Measurements from ENCODE around the gene RASGRF2.

The RASGRF2 gene

GRCh38 chr5:80990971-80991370 lies 30.8 kb downstream of the RASGRF2 start:
- Histone ChIP-seq H3K4me3 (no peak overlapping the region), H3K27ac (no peak overlapping the region), H3K27me3 (no peaks in the 10 kb centered on the region), H3K36me3 (no peaks in the 10 kb centered on the region), H3K4me1 (peaks cover 3% of the 10 kb centered on the region), H3K9me3 (no peaks in the 10 kb centered on the region), H3K4me2 (no peak overlapping the region), H4K20me1 (no peaks in the 10 kb centered on the region), H3K9ac (no peak overlapping the region)
- no peak for TF ChIP-seq Cebpa-rat (IDR thresholded peaks at IDR 0.05)

- Histone ChIP-seq H3K4me2 (no peak overlapping the region), H4K20me1 (no peaks in the 10 kb centered on the region), H3K9ac (no peak overlapping the region), H3K9me3 (no peaks in the 10 kb centered on the region), H3K36me3 (no peaks in the 10 kb centered on the region), H3K4me3 (no peak overlapping the region), H3K27ac (no peak overlapping the region), H3K27me3 (no peaks in the 10 kb centered on the region), H3K4me1 (peaks cover 12% of the 10 kb centered on the region)
- no peak for TF ChIP-seq Cebpa-rat (IDR thresholded peaks at IDR 0.05)
Observed at GRCh38 chr5:80995908-80996307, 35.7 kb downstream of the RASGRF2 start.

GRCh38 chr5:80998590-80998979 lies 38.4 kb downstream of the RASGRF2 start:
- no peaks in the 10 kb centered on the region for H4K20me1 ChIP-seq
- no peak overlapping the region for H3K4me3 ChIP-seq
- H3K9me3 ChIP-seq = no peaks in the 10 kb centered on the region
- no peaks in the 10 kb centered on the region for H3K27me3 ChIP-seq
- peak overlapping the region; percentile 62 for H3K4me2 ChIP-seq
- no peaks in the 10 kb centered on the region for H3K36me3 ChIP-seq
- peaks cover 12% of the 10 kb centered on the region for H3K4me1 ChIP-seq
- TF ChIP-seq Cebpa-rat (IDR thresholded peaks at IDR 0.05) = no peak
- H3K27ac ChIP-seq = peak overlapping the region; percentile 55
- H3K9ac ChIP-seq = no peak overlapping the region

GRCh38 chr5:81003811-81004386 lies 43.7 kb downstream of the RASGRF2 start:
- Histone ChIP-seq H3K27ac (no peak overlapping the region), H3K4me2 (no peak overlapping the region), H3K9me3 (no peaks in the 10 kb centered on the region), H3K4me3 (no peak overlapping the region), H3K9ac (no peak overlapping the region), H3K27me3 (no peaks in the 10 kb centered on the region), H3K4me1 (peaks cover 22% of the 10 kb centered on the region), H4K20me1 (no peaks in the 10 kb centered on the region), H3K36me3 (no peaks in the 10 kb centered on the region)
- TF ChIP-seq Cebpa-rat (IDR thresholded peaks at IDR 0.05) = no peak

GRCh38 chr5:81005708-81006107 lies 45.5 kb downstream of the RASGRF2 start:
- Histone ChIP-seq H3K9me3 (no peaks in the 10 kb centered on the region), H3K9ac (no peak overlapping the region), H3K4me3 (no peak overlapping the region), H3K36me3 (no peaks in the 10 kb centered on the region), H3K27me3 (no peaks in the 10 kb centered on the region), H4K20me1 (no peaks in the 10 kb centered on the region), H3K4me2 (no peak overlapping the region), H3K27ac (no peak overlapping the region), H3K4me1 (peaks cover 20% of the 10 kb centered on the region)
- TF ChIP-seq Cebpa-rat (IDR thresholded peaks at IDR 0.05) = no peak

- Histone ChIP-seq H3K9ac (no peak overlapping the region), H3K4me1 (peaks cover 20% of the 10 kb centered on the region), H3K36me3 (no peaks in the 10 kb centered on the region), H3K9me3 (no peaks in the 10 kb centered on the region), H3K4me2 (peak overlapping the region; percentile 84), H3K27me3 (no peaks in the 10 kb centered on the region), H3K27ac (no peak overlapping the region), H3K4me3 (no peak overlapping the region), H4K20me1 (no peaks in the 10 kb centered on the region)
- TF ChIP-seq Cebpa-rat (IDR thresholded peaks at IDR 0.05) = no peak
Observed at GRCh38 chr5:81006231-81006630, 46.1 kb downstream of the RASGRF2 start.

GRCh38 chr5:81006947-81007636 lies 46.9 kb downstream of the RASGRF2 start:
- Histone ChIP-seq H3K4me2 (peak overlapping the region; percentile 84), H3K27ac (no peak overlapping the region)

GRCh38 chr5:81007637-81008027 lies 47.5 kb downstream of the RASGRF2 start:
- Histone ChIP-seq H3K36me3 (no peaks in the 10 kb centered on the region), H3K4me2 (peak overlapping the region; percentile 84), H4K20me1 (no peaks in the 10 kb centered on the region), H3K9ac (no peak overlapping the region), H3K4me3 (no peak overlapping the region), H3K27me3 (no peaks in the 10 kb centered on the region), H3K9me3 (peaks cover 3% of the 10 kb centered on the region; the same call in 1 of the 2 replicates), H3K4me1 (peaks cover 20% of the 10 kb centered on the region), H3K27ac (no peak overlapping the region)
- no peak for TF ChIP-seq Cebpa-rat (IDR thresholded peaks at IDR 0.05)

More at GRCh38 chr5:81006947-81007636, 46.9 kb downstream of the RASGRF2 start:
- H3K36me3 ChIP-seq = no peaks in the 10 kb centered on the region
- H3K27me3 ChIP-seq = no peaks in the 10 kb centered on the region
- H3K4me1 ChIP-seq = peaks cover 20% of the 10 kb centered on the region
- no peak overlapping the region for H3K9ac ChIP-seq
- no peak for TF ChIP-seq Cebpa-rat (IDR thresholded peaks at IDR 0.05)
- H3K9me3 ChIP-seq = no peaks in the 10 kb centered on the region
- no peaks in the 10 kb centered on the region for H4K20me1 ChIP-seq
- H3K4me3 ChIP-seq = no peak overlapping the region

- Histone ChIP-seq H3K4me3 (no peak overlapping the region), H3K4me1 (peaks cover 30% of the 10 kb centered on the region), H3K9ac (no peak overlapping the region), H3K36me3 (no peaks in the 10 kb centered on the region), H3K27me3 (no peaks in the 10 kb centered on the region), H3K27ac (no peak overlapping the region), H3K4me2 (no peak overlapping the region), H3K9me3 (peaks cover 11% of the 10 kb centered on the region; the same call in 1 of the 2 replicates), H4K20me1 (no peaks in the 10 kb centered on the region)
- no peak for TF ChIP-seq Cebpa-rat (IDR thresholded peaks at IDR 0.05)
Observed at GRCh38 chr5:81010336-81011169, 50.4 kb downstream of the RASGRF2 start.

- Histone ChIP-seq H3K4me3 (no peak overlapping the region), H4K20me1 (no peaks in the 10 kb centered on the region), H3K27me3 (no peaks in the 10 kb centered on the region), H3K36me3 (no peaks in the 10 kb centered on the region), H3K4me1 (peaks cover 10% of the 10 kb centered on the region), H3K9ac (no peak overlapping the region), H3K4me2 (no peak overlapping the region), H3K27ac (no peak overlapping the region), H3K9me3 (peaks cover 11% of the 10 kb centered on the region; the same call in 1 of the 2 replicates)
- TF ChIP-seq Cebpa-rat (IDR thresholded peaks at IDR 0.05) = no peak
Observed at GRCh38 chr5:81014348-81014747, 54.2 kb downstream of the RASGRF2 start.
